K562 (cell line): Measurements from ENCODE around the gene KCNE1. TPM values are rescaled to one million over a fixed set of nuclear protein-coding genes. Genes with fewer than 3 reads are reported as not detected.

ENCODE experiments used
- ATAC-seq: fragments of 200-7000 bp; cut with Tn5 transposase; 3 replicates; pipeline ENCODE4 v1.9.1; 2020; ENCODE audit warnings: moderate library complexity
- BruUV-seq: library from RNA; stranded (reverse); fragments of 400-500 nt; replicated peaks from 2 replicates; lab custom pipeline; 2021; lab: Mats Ljungman, UMichigan
- CTCF ChIA-PET: fragments of 300-600 bp; formaldehyde crosslinking; extraction: SDS; loops from one replicate; lab custom pipeline; 2021; ENCODE audit warnings: low intra/inter-chr PET ratio; lab: Yijun Ruan, JAX
- POLR2A ChIA-PET: fragments of 300-600, 350-650 bp; sonication (Branson Sonifier 250); formaldehyde crosslinking; extraction: SDS; loops from one replicate; lab custom pipeline; 2021; ENCODE audit warnings: antibody characterized with exemption, inconsistent platforms; lab: Yijun Ruan, JAX
- DNase-seq, 4 experiments: peaks; one replicate each; pipeline versions ENCODE4 v3.0.0 to v3.0.0-alpha.2; 2011 to 2018; ENCODE audit warnings: low spot score in 3 of 4, mixed read lengths in 3 of 4; ENCODE audit errors: extremely low read depth in 1 of 4
- FAIRE-seq: peaks from 2 replicates; lab custom pipeline; 2011; peaks lifted over from hg19 to GRCh38; lab: Jason Lieb, UNC
- H2AFZ ChIP-seq: 2 replicates; pipeline ENCODE4 v1.6.0; 2011; ENCODE audit warnings: low read depth, low read length, control low read depth, inconsistent platforms
- H3K27ac ChIP-seq: fragments of 200-600 bp; 3 replicates; pipeline ENCODE4 v1.8.0; 2011; ENCODE audit warnings: low read depth, mild to moderate bottlenecking, control low read depth, inconsistent platforms, low read length, moderate library complexity, mixed read lengths; ENCODE audit errors: extremely low read depth
- H3K27me3 ChIP-seq, 2 experiments: fragments of 300-600 bp in 1 of 2; 2 replicates in 1 of 2; 3 replicates in 1 of 2; pipeline versions ENCODE4 v1.6.0 to v1.8.0; 2011; ENCODE audit warnings: inconsistent platforms in 2 of 2, low read length in 2 of 2, mild to moderate bottlenecking in 1 of 2, mixed read lengths in 1 of 2, moderate library complexity in 1 of 2; ENCODE audit not compliant: control insufficient read depth in 2 of 2, insufficient read depth in 2 of 2
- H3K36me3 ChIP-seq: fragments of 300-600 bp; 3 replicates; pipeline ENCODE4 v1.8.0; 2011; ENCODE audit warnings: mild to moderate bottlenecking, low read length, inconsistent platforms; ENCODE audit not compliant: control insufficient read depth, insufficient read depth
- H3K4me1 ChIP-seq, 2 experiments: fragments of 200-600 bp in 1 of 2; replicated peaks in 1 of 2; 2 replicates in 1 of 2; 3 replicates in 1 of 2; pipeline versions ENCODE4 v1.5.1 to v1.8.0; 2011; ENCODE audit warnings: inconsistent platforms in 2 of 2, low read length in 2 of 2, mild to moderate bottlenecking in 1 of 2, mixed read lengths in 1 of 2, moderate library complexity in 1 of 2; ENCODE audit not compliant: control insufficient read depth in 2 of 2, insufficient read depth in 2 of 2
- H3K4me2 ChIP-seq: 2 replicates; pipeline ENCODE4 v1.6.1; 2011; ENCODE audit warnings: low read length, control low read depth, inconsistent platforms, mixed read lengths; ENCODE audit not compliant: insufficient read depth
- H3K4me3 ChIP-seq: fragments of 200-600 bp; sonication (generic), shearing (Covaris generic); 2 replicates; pipeline ENCODE4 v1.5.1; 2016; ENCODE audit warnings: control low read depth, inconsistent platforms
- H3K79me2 ChIP-seq: fragments of 200-600 bp; 3 replicates; pipeline ENCODE4 v1.8.0; 2011; ENCODE audit warnings: low read length, inconsistent platforms; ENCODE audit not compliant: control insufficient read depth, insufficient read depth
- H3K9ac ChIP-seq, 2 experiments: 2 replicates each; pipeline versions ENCODE4 v1.6.0 to v1.6.1; 2011; ENCODE audit warnings: low read depth in 2 of 2, low read length in 2 of 2, control low read depth in 1 of 2, inconsistent platforms in 1 of 2, mild to moderate bottlenecking in 1 of 2, mixed read lengths in 1 of 2; ENCODE audit not compliant: insufficient read depth in 1 of 2
- H3K9me1 ChIP-seq: one replicate; pipeline ENCODE4 v1.6.0; 2011; ENCODE audit warnings: inconsistent platforms, mild to moderate bottlenecking, low read length, moderate library complexity; ENCODE audit not compliant: control insufficient read depth, insufficient read depth
- H3K9me3 ChIP-seq: replicated peaks from 2 replicates; pipeline ENCODE4 v1.5.1; 2011; ENCODE audit warnings: low read depth, low read length, inconsistent platforms; ENCODE audit not compliant: control insufficient read depth, insufficient read depth
- H4K20me1 ChIP-seq: replicated peaks from 2 replicates; pipeline ENCODE4 v1.6.1; 2011; ENCODE audit warnings: low read length, inconsistent platforms, mixed read lengths; ENCODE audit not compliant: control insufficient read depth, insufficient read depth
- AFF1 ChIP-seq, 2 experiments: fragments of 450-650 bp; IDR thresholded peaks; 2 replicates each; pipeline ENCODE4 v1.6.1; 2018; ENCODE audit warnings: mild to moderate bottlenecking in 2 of 2, low read depth in 1 of 2; ENCODE audit not compliant: partially characterized antibody in 2 of 2
- ARHGAP35 ChIP-seq: fragments of 450-650 bp; IDR thresholded peaks from 2 replicates; pipeline ENCODE4 v1.6.1; 2018; ENCODE audit not compliant: partially characterized antibody
- CCAR2 ChIP-seq: fragments of 200-400 bp; formaldehyde crosslinking; IDR thresholded peaks from 2 replicates; pipeline ENCODE4 v1.6.1; 2017; ENCODE audit warnings: mild to moderate bottlenecking, low read depth, low read length
- HDGF ChIP-seq: fragments of 450-650 bp; IDR thresholded peaks from 2 replicates; pipeline ENCODE4 v1.6.1; 2016
- HIVEP1 ChIP-seq: fragments of 250-450 bp; sonication (Bioruptor Pico); IDR thresholded peaks from 2 replicates; pipeline ENCODE4 v1.4.0; 2020; ENCODE audit warnings: mild to moderate bottlenecking
- MBD2 ChIP-seq: sonication (generic); IDR thresholded peaks from 2 replicates; pipeline ENCODE4 v1.6.1; 2016; ENCODE audit warnings: low read depth, borderline replicate concordance
- RBM15 ChIP-seq: fragments of 200-400 bp; formaldehyde crosslinking; IDR thresholded peaks from 2 replicates; pipeline ENCODE4 v1.6.1; 2018; ENCODE audit warnings: mild to moderate bottlenecking, low read length, moderate library complexity; ENCODE audit not compliant: insufficient read depth
- RREB1 ChIP-seq: fragments of 250-450 bp; sonication (Bioruptor Pico); IDR thresholded peaks from 2 replicates; pipeline ENCODE4 v1.4.0; 2020
- SMARCC2 ChIP-seq: fragments of 450-650 bp; IDR thresholded peaks from 2 replicates; pipeline ENCODE4 v1.6.1; 2017; ENCODE audit warnings: antibody characterized with exemption, moderate library complexity, mild to moderate bottlenecking, low read depth
- TAL1 ChIP-seq: fragments of 450-650 bp; IDR thresholded peaks from 2 replicates; pipeline ENCODE4 v1.6.1; 2016; ENCODE audit warnings: mild to moderate bottlenecking
- TEAD2 ChIP-seq: fragments of 450-650 bp; IDR thresholded peaks from 2 replicates; pipeline ENCODE4 v1.6.1; 2016; ENCODE audit warnings: missing genetic modification characterization, control low read depth, missing compliant biosample characterization
- ZNF77 ChIP-seq: fragments of 250-450 bp; sonication (Bioruptor Pico); IDR thresholded peaks from 2 replicates; pipeline ENCODE4 v1.5.0; 2020
- WGBS: fragments of 100-300 bp; shearing (Covaris generic); methylation state at CpG from one replicate; pipeline ENCODE4 v1.1.6; 2016; ENCODE audit warnings: low coverage, mixed read lengths; ENCODE audit not compliant: insufficient coverage; ENCODE audit errors: missing lambda C conversion rate; 5-methylcytosine and 5-hydroxymethylcytosine counted together
- in situ Hi-C: fragments of 300-500 bp; cut with MboI; formaldehyde crosslinking; loops from 4 replicates; pipeline ENCODE4 v1.15.0; 2018; ENCODE audit warnings: inconsistent platforms, mixed read lengths
- intact Hi-C: fragments of 100-400 bp; cut with micrococcal nuclease; formaldehyde crosslinking; loops from 2 replicates; pipeline ENCODE4 v1.14.2; 2022
- polyA plus RNA-seq, 8 experiments: library from polyadenylated mRNA; depleted of rRNA in 4 of 8; stranded (reverse) in 5 of 8; unstranded in 3 of 8; fragments of >200 nt; fragmentation: Nextera tagmentation in 2 of 8; fragmentation: Illumina TruSeq in 1 of 8; extraction: Ambion mirVana in 2 of 8; extraction: Trizol in 1 of 8; gene quantifications; 2 replicates each; pipeline versions ENCODE4 v1.2.1 to v1.2.3, GENCODE V29; 2011 to 2014; ENCODE audit warnings: inconsistent platforms in 1 of 8, missing spikeins in 1 of 8
- total RNA-seq, 7 experiments: library from RNA; depleted of rRNA in 6 of 7; stranded (reverse); fragments of >200 nt in 6 of 7; fragmentation: Illumina TruSeq in 2 of 7; extraction: Trizol in 2 of 7; gene quantifications; 2 replicates each; pipeline versions ENCODE4 v1.2.1 to v1.2.3, GENCODE V29; 2011 to 2021; ENCODE audit warnings: low replicate concordance in 1 of 7
- TF ChIP-seq, protein P1 (sequence below), 2 experiments: fragments of 450-650 bp; IDR thresholded peaks; 2 replicates each; pipeline ENCODE4 v1.6.1; 2016

The KCNE1 gene
- total and polyA plus RNA-seq, 9 of the 15 experiments (the other 6 are each of a cell fraction or from before 2014, with no cell fraction given), result 0.05 to 0.22 (median 0.11) TPM; not detected in 3

DNA sequence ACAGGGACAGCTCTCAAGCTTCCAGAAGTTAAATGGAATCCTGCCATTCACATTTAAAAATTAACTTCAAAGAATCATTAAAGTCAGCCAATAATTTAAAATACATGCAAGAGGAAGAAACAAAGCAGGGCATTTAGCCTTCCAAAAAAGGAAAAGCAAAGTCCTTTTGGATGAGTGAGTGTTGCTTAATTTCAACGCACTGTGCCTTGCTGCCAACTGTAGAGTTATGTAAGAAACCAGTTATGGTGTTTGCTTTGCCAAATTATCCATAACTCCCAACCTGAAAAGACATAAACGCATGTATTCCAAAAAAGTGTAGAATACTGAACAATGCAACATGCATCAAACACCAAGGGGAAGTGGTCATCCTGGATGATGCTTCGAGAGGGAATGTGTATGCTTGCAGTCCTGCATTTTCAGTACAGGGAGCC lies 16.1 kb upstream of the KCNE1 start:
- H3K9me3 ChIP-seq, result no peaks in the 10 kb centered on the region
- H2AFZ ChIP-seq, result no peak overlapping the region
- no peak overlapping the region for H3K4me2 ChIP-seq
- H3K79me2 ChIP-seq, result no peaks in the 10 kb centered on the region
- FAIRE-seq, result no peak
- H3K4me1 ChIP-seq, result no peaks in the 10 kb centered on the region; a peak in 1 of 5 replicates
- H3K9me1 ChIP-seq, result no peaks in the 10 kb centered on the region
- H3K27ac ChIP-seq, result no peak overlapping the region
- no peaks in the 10 kb centered on the region for H3K36me3 ChIP-seq
- H4K20me1 ChIP-seq, result no peaks in the 10 kb centered on the region
- ChIA-PET POLR2A (no interaction called here), CTCF (no interaction called here)
- WGBS, result 11% methylated on average over 3 of the region's 3 CpGs
- in situ Hi-C loops (no loop called here), intact Hi-C loops (no loop called here)
- no peak for ATAC-seq
- H3K27me3 ChIP-seq, result peaks cover 3 to 12% of the 10 kb centered on the region in 2 experiments; a peak in 4 of 5 replicates
- H3K4me3 ChIP-seq, result no peak overlapping the region
- no peak for DNase-seq
- BruUV-seq, result no TSS peak
- H3K9ac ChIP-seq, result no peak overlapping the region
- TF ChIP-seq ARHGAP35 (no peak), RBM15 (no peak), HDGF (no peak), TAL1 (no peak), SMARCC2 (no peak), RREB1 (CRISPR knock-in tag) (no peak), HIVEP1 (CRISPR knock-in tag) (no peak), ZNF77 (CRISPR knock-in tag) (no peak), TEAD2 (tag) (no peak), CCAR2 (no peak), AFF1 (IDR thresholded peaks at IDR 0.05; ENCODE audit: low read depth in 1 of 2, partially characterized antibody in 2 of 2) (no peak), MBD2 (no peak)
- TF ChIP-seq, protein P1, sequence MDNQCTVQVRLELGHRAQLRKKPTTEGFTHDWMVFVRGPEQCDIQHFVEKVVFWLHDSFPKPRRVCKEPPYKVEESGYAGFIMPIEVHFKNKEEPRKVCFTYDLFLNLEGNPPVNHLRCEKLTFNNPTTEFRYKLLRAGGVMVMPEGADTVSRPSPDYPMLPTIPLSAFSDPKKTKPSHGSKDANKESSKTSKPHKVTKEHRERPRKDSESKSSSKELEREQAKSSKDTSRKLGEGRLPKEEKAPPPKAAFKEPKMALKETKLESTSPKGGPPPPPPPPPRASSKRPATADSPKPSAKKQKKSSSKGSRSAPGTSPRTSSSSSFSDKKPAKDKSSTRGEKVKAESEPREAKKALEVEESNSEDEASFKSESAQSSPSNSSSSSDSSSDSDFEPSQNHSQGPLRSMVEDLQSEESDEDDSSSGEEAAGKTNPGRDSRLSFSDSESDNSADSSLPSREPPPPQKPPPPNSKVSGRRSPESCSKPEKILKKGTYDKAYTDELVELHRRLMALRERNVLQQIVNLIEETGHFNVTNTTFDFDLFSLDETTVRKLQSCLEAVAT (IDR thresholded peaks at IDR 0.05), result no peak
